Spleen (tissue), 7 donors: Measurements from ENCODE around the gene TMEM114.

Source experiments
- CTCF ChIP-seq, 11 experiments: fragments of 200-600 bp in 7 of 11; fragments of 450-650 bp in 4 of 11; sonication (generic) in 4 of 11; IDR thresholded peaks in 8 of 11; conservative IDR thresholded peaks in 3 of 11; 1 replicate in 7 of 11; 2 replicates in 4 of 11; pipeline versions ENCODE4 v1.4.0 to v1.8.0; 2016 to 2021; ENCODE audit warnings: antibody characterized with exemption in 11 of 11, inconsistent platforms in 4 of 11, mild to moderate bottlenecking in 1 of 11
- POLR2AphosphoS5 ChIP-seq, 3 donors: sonication (generic); formaldehyde crosslinking; IDR thresholded peaks; one replicate each; pipeline ENCODE4 v1.5.1; 2017; ENCODE audit warnings: antibody characterized with exemption in 3 of 3
- donor health status: DM: no; HTN: no; CAD: no; lungs with moderate emphysema.
- donor health status: DM: no; HTN: no; CAD: no.
- donor health status: DM: no; HTN: no; CAD: no.

GRCh38 chr16:8623634-8624033 lies 33.3 kb upstream of the TMEM114 start:
- TF ChIP-seq CTCF (IDR thresholded peaks at IDR 0.05 in 8 of 11, conservative IDR thresholded peaks at IDR 0.05 in 3 of 11) (no peak), POLR2AphosphoS5 (IDR thresholded peaks at IDR 0.05) (no peak)
